T-cell (primary cell): Measurements from ENCODE around the gene NEGR1. TPM values are rescaled to one million over a fixed set of nuclear protein-coding genes. Genes with fewer than 3 reads are reported as not detected.

Experiments used
- ATAC-seq, 4 experiments: fragments of 200-7000 bp in 3 of 4; fragments of 150-1000 bp in 1 of 4; cut with Tn5 transposase; replicated peaks in 1 of 4; 1 replicate in 3 of 4; 2 replicates in 1 of 4; pipeline ENCODE4 v1.10.0; 2021; ENCODE audit warnings: moderate library complexity in 3 of 4, mild to moderate bottlenecking in 2 of 4, moderate number of reproducible peaks in 1 of 4
- CTCF ChIA-PET, 2 donors: fragments of 300-600 bp; sonication (Branson Sonifier 250); formaldehyde crosslinking; loops; one replicate each; lab custom pipeline; 2022; ENCODE audit warnings: antibody characterized with exemption in 2 of 2; lab: Charles Lee
- POLR2A ChIA-PET, 2 donors: fragments of 300-600 bp; sonication (Branson Sonifier 250); formaldehyde crosslinking; loops; one replicate each; lab custom pipeline; 2022; ENCODE audit warnings: antibody characterized with exemption in 2 of 2; lab: Charles Lee
- DNase-seq, 35 experiments: peaks; one replicate each; pipeline versions ENCODE4 v3.0.0 to v3.0.0-alpha.2; 2013 to 2023
- H3K27ac ChIP-seq: one replicate; pipeline ENCODE4 v1.5.1; 2013; ENCODE audit warnings: low read length
- H3K27me3 ChIP-seq, 2 experiments: replicated peaks in 1 of 2; 1 replicate in 1 of 2; 2 replicates in 1 of 2; pipeline versions ENCODE4 v1.6.1 to v1.7.0; 2013; ENCODE audit warnings: low read length in 1 of 2, mixed read lengths in 1 of 2; ENCODE audit not compliant: control insufficient read depth in 2 of 2, insufficient read depth in 2 of 2; ENCODE audit errors: extremely low read depth in 1 of 2
- H3K36me3 ChIP-seq, 2 donors: 1 replicate in 1 of 2; 2 replicates in 1 of 2; pipeline versions ENCODE4 v1.6.1 to v1.7.0; 2013; ENCODE audit warnings: low read length in 1 of 2; ENCODE audit not compliant: control insufficient read depth in 2 of 2, insufficient read depth in 1 of 2; ENCODE audit errors: extremely low read depth in 1 of 2
- H3K4me1 ChIP-seq, 2 experiments: 1 replicate in 1 of 2; 2 replicates in 1 of 2; pipeline versions ENCODE4 v1.6.1 to v1.7.0; 2013; ENCODE audit warnings: low read length in 2 of 2, mixed read lengths in 1 of 2; ENCODE audit not compliant: insufficient read depth in 2 of 2, control insufficient read depth in 1 of 2; ENCODE audit errors: extremely low read depth in 1 of 2
- H3K4me3 ChIP-seq, 2 donors: 1 replicate in 1 of 2; 2 replicates in 1 of 2; pipeline versions ENCODE4 v1.5.1 to v1.7.0; 2013; ENCODE audit warnings: mild to moderate bottlenecking in 2 of 2, low read length in 1 of 2, moderate library complexity in 1 of 2; ENCODE audit not compliant: control insufficient read depth in 1 of 2; ENCODE audit errors: extremely low read depth in 1 of 2
- H3K9me3 ChIP-seq: 2 replicates; pipeline ENCODE4 v1.7.0; 2013
- H3K27ac Mint-ChIP-seq, 2 donors: one replicate each; pipeline ENCODE4 v1.8.0; 2020 to 2021; ENCODE audit warnings: mild to moderate bottlenecking in 2 of 2, mixed read lengths in 2 of 2
- H3K27me3 Mint-ChIP-seq, 2 donors: one replicate each; pipeline ENCODE4 v1.8.0; 2021 to 2022; ENCODE audit warnings: mixed read lengths in 2 of 2
- H3K36me3 Mint-ChIP-seq: one replicate; pipeline ENCODE4 v1.8.0; 2021; ENCODE audit warnings: mixed read lengths
- H3K4me1 Mint-ChIP-seq, 3 donors: one replicate each; pipeline ENCODE4 v1.8.0; 2020 to 2022; ENCODE audit warnings: mixed read lengths in 3 of 3, mild to moderate bottlenecking in 1 of 3
- H3K4me3 Mint-ChIP-seq, 3 donors: one replicate each; pipeline ENCODE4 v1.8.0; 2020 to 2022; ENCODE audit warnings: mild to moderate bottlenecking in 3 of 3, mixed read lengths in 3 of 3, moderate library complexity in 3 of 3
- H3K9me3 Mint-ChIP-seq, 3 donors: one replicate each; pipeline ENCODE4 v1.8.0; 2020 to 2022; ENCODE audit warnings: mixed read lengths in 3 of 3
- WGBS: methylation state at CpG from one replicate; pipeline ENCODE4 v1.1.5; 2013; ENCODE audit warnings: missing lambda C conversion rate; ENCODE audit not compliant: insufficient coverage; 5-methylcytosine and 5-hydroxymethylcytosine counted together
- total RNA-seq, 35 experiments: library from RNA in 6 of 35; stranded (reverse) in 6 of 35; fragments of 120-200 nt in 1 of 35; gene quantifications; one replicate each; pipeline versions ENCODE4 v1.2.1 to v1.2.4 and lab custom pipeline; 2013 to 2026

The NEGR1 gene
- total RNA-seq, 5 donors from 2014 or later (not counting 1 experiment from before 2014, with no cell fraction given), result 0.05 to 0.26 (median 0.14) TPM; not detected in 1

GRCh38 chr1:71666609-71667008, 615.7 kb downstream of the NEGR1 start:
- Histone ChIP-seq H3K36me3 (no peaks in the 10 kb centered on the region), H3K4me3 (no peak overlapping the region), H3K27me3 (no peaks in the 10 kb centered on the region), H3K4me1 (no peaks in the 10 kb centered on the region), H3K9me3 (no peaks in the 10 kb centered on the region), H3K27ac (no peak overlapping the region)
- Mint-ChIP-seq H3K4me3 (no peak overlapping the region), H3K36me3 (no peaks in the 10 kb centered on the region), H3K27me3 (no peaks in the 10 kb centered on the region), H3K27ac (no peak overlapping the region), H3K9me3 (peaks cover 6 to 19% (median 8%) of the 10 kb centered on the region in 3 donors), H3K4me1 (no peaks in the 10 kb centered on the region)
- POLR2A ChIA-PET, result no interaction called here
- CTCF ChIA-PET, result no interaction called here
- DNase-seq, result no peak
- no peak for ATAC-seq

GRCh38 chr1:71660411-71660810, 621.9 kb downstream of the NEGR1 start:
- ATAC-seq, result no peak
- H3K4me3 Mint-ChIP-seq, result no peak overlapping the region
- no CpG with 5 or more reads among the region's 4 CpGs for WGBS
- no peaks in the 10 kb centered on the region for H3K4me1 Mint-ChIP-seq
- Histone ChIP-seq H3K36me3 (no peaks in the 10 kb centered on the region), H3K27ac (no peak overlapping the region), H3K9me3 (no peaks in the 10 kb centered on the region), H3K27me3 (no peaks in the 10 kb centered on the region), H3K4me3 (no peak overlapping the region), H3K4me1 (no peaks in the 10 kb centered on the region)
- no peaks in the 10 kb centered on the region for H3K27me3 Mint-ChIP-seq
- no peak for DNase-seq
- ChIA-PET POLR2A (no interaction called here), CTCF (no interaction called here)
- H3K36me3 Mint-ChIP-seq, result no peaks in the 10 kb centered on the region
- H3K27ac Mint-ChIP-seq, result no peak overlapping the region
- peaks cover 0 to 26% (median 6%) of the 10 kb centered on the region in 3 donors for H3K9me3 Mint-ChIP-seq

GRCh38 chr1:71657891-71658679, 624.3 kb downstream of the NEGR1 start:
- ChIA-PET CTCF (no interaction called here), POLR2A (no interaction called here)
- DNase-seq, result no peak
- Histone ChIP-seq H3K9me3 (no peaks in the 10 kb centered on the region), H3K4me3 (no peak overlapping the region), H3K27me3 (no peaks in the 10 kb centered on the region), H3K36me3 (no peaks in the 10 kb centered on the region), H3K27ac (no peak overlapping the region), H3K4me1 (no peaks in the 10 kb centered on the region)
- WGBS, result no CpG with 5 or more reads among the region's 4 CpGs
- ATAC-seq, result no peak
- H3K27ac Mint-ChIP-seq, result no peak overlapping the region
- H3K4me3 Mint-ChIP-seq, result no peak overlapping the region
- no peaks in the 10 kb centered on the region for H3K27me3 Mint-ChIP-seq
- H3K36me3 Mint-ChIP-seq, result no peaks in the 10 kb centered on the region
- peaks cover 0 to 17% (median 0%) of the 10 kb centered on the region in 3 donors for H3K9me3 Mint-ChIP-seq
- no peaks in the 10 kb centered on the region for H3K4me1 Mint-ChIP-seq

GRCh38 chr1:71656902-71657301, 625.4 kb downstream of the NEGR1 start:
- Mint-ChIP-seq H3K9me3 (peaks cover 0 to 17% (median 0%) of the 10 kb centered on the region in 3 donors), H3K4me1 (no peaks in the 10 kb centered on the region), H3K36me3 (no peaks in the 10 kb centered on the region), H3K27me3 (no peaks in the 10 kb centered on the region), H3K4me3 (no peak overlapping the region), H3K27ac (no peak overlapping the region)
- Histone ChIP-seq H3K4me3 (no peak overlapping the region), H3K27me3 (no peaks in the 10 kb centered on the region), H3K4me1 (no peaks in the 10 kb centered on the region), H3K27ac (no peak overlapping the region), H3K9me3 (no peaks in the 10 kb centered on the region), H3K36me3 (no peaks in the 10 kb centered on the region)
- CTCF ChIA-PET, result no interaction called here
- WGBS, result no CpG with 5 or more reads among the region's 1 CpG
- DNase-seq (no peak), ATAC-seq (no peak)
- POLR2A ChIA-PET, result no interaction called here

GRCh38 chr1:71655604-71656003, 626.7 kb downstream of the NEGR1 start:
- no peaks in the 10 kb centered on the region for H3K27me3 Mint-ChIP-seq
- H3K4me3 ChIP-seq, result no peak overlapping the region
- no CpG with 5 or more reads among the region's 2 CpGs for WGBS
- H3K27me3 ChIP-seq, result no peaks in the 10 kb centered on the region
- DNase-seq (no peak), ATAC-seq (no peak)
- no peak overlapping the region for H3K27ac Mint-ChIP-seq
- CTCF ChIA-PET, result no interaction called here
- no peaks in the 10 kb centered on the region for H3K4me1 Mint-ChIP-seq
- no peaks in the 10 kb centered on the region for H3K9me3 ChIP-seq
- H3K4me3 Mint-ChIP-seq, result no peak overlapping the region
- H3K4me1 ChIP-seq, result no peaks in the 10 kb centered on the region
- POLR2A ChIA-PET, result no interaction called here
- no peaks in the 10 kb centered on the region for H3K36me3 ChIP-seq
- no peak overlapping the region for H3K27ac ChIP-seq
- no peaks in the 10 kb centered on the region for H3K36me3 Mint-ChIP-seq
- H3K9me3 Mint-ChIP-seq, result peaks cover 0 to 7% (median 0%) of the 10 kb centered on the region in 3 donors

- Histone ChIP-seq H3K4me1 (no peaks in the 10 kb centered on the region), H3K27ac (no peak overlapping the region), H3K4me3 (no peak overlapping the region), H3K36me3 (no peaks in the 10 kb centered on the region), H3K9me3 (no peaks in the 10 kb centered on the region), H3K27me3 (no peaks in the 10 kb centered on the region)
- H3K4me3 Mint-ChIP-seq, result no peak overlapping the region
- WGBS, result 40% methylated on average over 1 of the region's 2 CpGs
- H3K27me3 Mint-ChIP-seq, result no peaks in the 10 kb centered on the region
- no peaks in the 10 kb centered on the region for H3K4me1 Mint-ChIP-seq
- ChIA-PET POLR2A (no interaction called here), CTCF (no interaction called here)
- H3K36me3 Mint-ChIP-seq, result no peaks in the 10 kb centered on the region
- no peak for ATAC-seq
- no peak overlapping the region for H3K27ac Mint-ChIP-seq
- H3K9me3 Mint-ChIP-seq, result peaks cover 0 to 3% (median 0%) of the 10 kb centered on the region in 3 donors
- no peak for DNase-seq
These were observed 628.4 kb downstream of the NEGR1 start for GRCh38 chr1:71653952-71654351.
